ENCODE data around the gene ST6GALNAC4.
A peak's percentile ranks its signal among the peaks of the same experiment; 100 is the strongest.
"Not testable (repeated sequence)": the region's sequence is repeated elsewhere in the genome, so short reads cannot be mapped to it uniquely, and the experiment has no call there.

ST6GALNAC4 gene

GRCh38 chr9:127885508-127886281 lies 31.1 kb downstream of the ST6GALNAC4 start:
- DNase-seq (ENCODE audit: low spot score), result peak; percentile 49

- DNase-seq (ENCODE audit: low spot score), result peak; percentile 43
These were observed 31.8 kb downstream of the ST6GALNAC4 start for GRCh38 chr9:127884976-127885490.

- DNase-seq (ENCODE audit: low spot score), result peak; percentile 44
These were observed 32.4 kb downstream of the ST6GALNAC4 start for GRCh38 chr9:127884427-127884911.

- DNase-seq (ENCODE audit: low spot score), result no peak
These were observed 32.9 kb downstream of the ST6GALNAC4 start for GRCh38 chr9:127883959-127884358.

GRCh38 chr9:127881715-127882114 lies 35.1 kb downstream of the ST6GALNAC4 start:
- DNase-seq (ENCODE audit: low spot score), result not testable (repeated sequence)

GRCh38 chr9:127880143-127880542 lies 36.7 kb downstream of the ST6GALNAC4 start:
- no peak for DNase-seq (ENCODE audit: low spot score)

GRCh38 chr9:127878652-127879390 lies 38.0 kb downstream of the ST6GALNAC4 start:
- DNase-seq (ENCODE audit: low spot score), result no peak

- peak; percentile 66 for DNase-seq (ENCODE audit: low spot score)
These were observed 38.7 kb downstream of the ST6GALNAC4 start for GRCh38 chr9:127878001-127878651.

- DNase-seq (ENCODE audit: low spot score), result peak; percentile 84
These were observed 39.3 kb downstream of the ST6GALNAC4 start, which contains the start of gene AK1 for GRCh38 chr9:127877566-127877998. AK1 (minus strand) TSS chr9:127877675; CDS start chr9:127874617, 3,058 bp downstream.

GRCh38 chr9:127876764-127877562 lies 39.9 kb downstream of the ST6GALNAC4 start:
- DNase-seq (ENCODE audit: low spot score), result no peak

- DNase-seq (ENCODE audit: low spot score), result peak; percentile 44
These were observed 40.6 kb downstream of the ST6GALNAC4 start for GRCh38 chr9:127876026-127876763.

GRCh38 chr9:127875306-127875966 lies 41.4 kb downstream of the ST6GALNAC4 start:
- peak; percentile 46 for DNase-seq (ENCODE audit: low spot score)

- DNase-seq (ENCODE audit: low spot score), result peak; percentile 44
These were observed 42.3 kb downstream of the ST6GALNAC4 start for GRCh38 chr9:127874301-127875221.

GRCh38 chr9:127873886-127874285 lies 43.0 kb downstream of the ST6GALNAC4 start:
- DNase-seq (ENCODE audit: low spot score), result no peak

GRCh38 chr9:127873223-127873691 lies 43.6 kb downstream of the ST6GALNAC4 start:
- peak; percentile 70 for DNase-seq (ENCODE audit: low spot score)

GRCh38 chr9:127872369-127873222 lies 44.2 kb downstream of the ST6GALNAC4 start:
- no peak for DNase-seq (ENCODE audit: low spot score)

- no peak for DNase-seq (ENCODE audit: low spot score)
These were observed 45.3 kb downstream of the ST6GALNAC4 start for GRCh38 chr9:127871531-127871930.

- DNase-seq (ENCODE audit: low spot score), result no peak
These were observed 46.0 kb downstream of the ST6GALNAC4 start for GRCh38 chr9:127870887-127871286.
